H1 (cell line): ENCODE data around the gene ZCCHC3. TPM values are rescaled to one million over a fixed set of nuclear protein-coding genes. Genes with fewer than 3 reads are reported as not detected.

Experiments
- EP300 ChIP-seq, 2 experiments: IDR thresholded peaks; 1 replicate in 1 of 2; 2 replicates in 1 of 2; pipeline ENCODE4 v1.6.1; 2011 to 2012; ENCODE audit warnings: low read depth in 2 of 2, low read length in 2 of 2, mild to moderate bottlenecking in 2 of 2, borderline replicate concordance in 1 of 2, inconsistent platforms in 1 of 2, moderate library complexity in 1 of 2
- JUND ChIP-seq: IDR thresholded peaks from 2 replicates; pipeline ENCODE4 v1.6.1; 2011; ENCODE audit warnings: mild to moderate bottlenecking, improper control_type of control experiment, low read length
- KDM5A ChIP-seq: fragments of 200-600 bp; IDR thresholded peaks from 2 replicates; pipeline ENCODE4 v1.7.1; 2012; ENCODE audit warnings: mild to moderate bottlenecking, low read length, inconsistent platforms, mixed read lengths
- NRF1 ChIP-seq: IDR thresholded peaks from 2 replicates; pipeline ENCODE4 v1.6.1; 2011; ENCODE audit warnings: mild to moderate bottlenecking, low read depth, low read length, improper control_type of control experiment
- PHF8 ChIP-seq: fragments of 200-600 bp; sonication (generic); conservative IDR thresholded peaks from 2 replicates; pipeline ENCODE4 v1.7.1; 2012; ENCODE audit warnings: low read depth, mild to moderate bottlenecking, inconsistent platforms, low read length, moderate library complexity
- RBBP5 ChIP-seq: IDR thresholded peaks from 2 replicates; pipeline ENCODE4 v1.7.1; 2012; ENCODE audit warnings: low read depth, mild to moderate bottlenecking, inconsistent platforms, low read length, moderate library complexity, borderline replicate concordance
- RNF2 ChIP-seq: fragments of 200-900, 300-1000 bp; sonication (generic); IDR thresholded peaks from 2 replicates; pipeline ENCODE4 v1.7.1; 2016; ENCODE audit warnings: borderline replicate concordance, low read depth, mild to moderate bottlenecking, antibody characterized with exemption, low read length; ENCODE audit not compliant: poor library complexity, severe bottlenecking; ENCODE audit errors: missing control alignments
- TAF7 ChIP-seq: optimal IDR thresholded peaks from 2 replicates; pipeline ENCODE3; 2011; ENCODE audit warnings: low read depth, mild to moderate bottlenecking, inconsistent platforms, low read length, moderate library complexity, borderline replicate concordance
- polyA plus RNA-seq, 7 experiments: library from polyadenylated mRNA; depleted of rRNA in 3 of 7; stranded (reverse) in 5 of 7; unstranded in 2 of 7; fragments of >200 nt in 5 of 7; fragments of 200-250 nt in 2 of 7; gene quantifications; 1 replicate in 5 of 7; 2 replicates in 1 of 7; 4 replicates in 1 of 7; pipeline versions ENCODE4 v1.2.1 to v1.2.3, GENCODE V29; 2011 to 2013; ENCODE audit warnings: missing spikeins in 2 of 7, mixed read lengths in 2 of 7
- total RNA-seq: library from RNA; stranded (reverse); fragmentation: NEBNext Ultra II Directional; extraction: Animal tissue kit (Norgen Biotek cat#: 25700); gene quantifications from 2 replicates; pipeline ENCODE4 v1.2.1, GENCODE V29; 2021
- TF ChIP-seq, protein P1 (sequence below): fragments of 300-600 bp; sonication (generic); IDR thresholded peaks from 2 replicates; pipeline ENCODE4 v1.7.1; 2012; ENCODE audit warnings: low read length, moderate library complexity, mild to moderate bottlenecking, inconsistent platforms; ENCODE audit not compliant: insufficient replicate concordance
- TF ChIP-seq, protein P2 (sequence below): IDR thresholded peaks from 2 replicates; pipeline ENCODE4 v1.6.1; 2012; ENCODE audit warnings: inconsistent platforms

Gene ZCCHC3
- total and polyA plus RNA-seq, 2 of the 8 experiments (the other 6 are each of a cell fraction or from before 2014, with no cell fraction given): 33.7 to 52.4 TPM

DNA sequence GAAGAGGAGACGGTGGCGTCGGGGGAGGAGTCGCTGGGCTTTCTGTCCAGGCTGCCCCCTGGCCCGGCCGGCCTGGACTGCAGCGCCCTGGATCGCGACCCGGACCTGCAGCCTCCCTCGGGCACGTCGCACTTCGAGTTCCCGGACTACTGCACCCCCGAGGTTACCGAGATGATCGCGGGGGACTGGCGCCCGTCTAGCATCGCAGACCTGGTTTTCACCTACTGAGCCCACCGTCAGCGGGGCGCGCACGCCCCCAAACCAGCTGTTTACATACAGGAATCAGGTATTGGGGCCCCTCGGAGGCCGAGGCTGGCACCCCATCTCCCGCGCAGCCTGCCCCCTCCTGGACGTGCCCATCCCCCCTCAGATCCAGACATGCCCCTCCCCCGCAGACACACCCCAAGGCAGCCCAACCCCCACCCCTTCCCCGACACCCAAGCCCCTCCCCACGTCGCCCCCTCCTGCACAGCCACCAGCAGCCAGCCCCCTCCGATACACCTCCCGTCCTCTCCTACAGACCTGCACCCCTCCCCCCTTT lies 29.3 kb downstream of the ZCCHC3 start (continued):
- TF ChIP-seq, protein P1, sequence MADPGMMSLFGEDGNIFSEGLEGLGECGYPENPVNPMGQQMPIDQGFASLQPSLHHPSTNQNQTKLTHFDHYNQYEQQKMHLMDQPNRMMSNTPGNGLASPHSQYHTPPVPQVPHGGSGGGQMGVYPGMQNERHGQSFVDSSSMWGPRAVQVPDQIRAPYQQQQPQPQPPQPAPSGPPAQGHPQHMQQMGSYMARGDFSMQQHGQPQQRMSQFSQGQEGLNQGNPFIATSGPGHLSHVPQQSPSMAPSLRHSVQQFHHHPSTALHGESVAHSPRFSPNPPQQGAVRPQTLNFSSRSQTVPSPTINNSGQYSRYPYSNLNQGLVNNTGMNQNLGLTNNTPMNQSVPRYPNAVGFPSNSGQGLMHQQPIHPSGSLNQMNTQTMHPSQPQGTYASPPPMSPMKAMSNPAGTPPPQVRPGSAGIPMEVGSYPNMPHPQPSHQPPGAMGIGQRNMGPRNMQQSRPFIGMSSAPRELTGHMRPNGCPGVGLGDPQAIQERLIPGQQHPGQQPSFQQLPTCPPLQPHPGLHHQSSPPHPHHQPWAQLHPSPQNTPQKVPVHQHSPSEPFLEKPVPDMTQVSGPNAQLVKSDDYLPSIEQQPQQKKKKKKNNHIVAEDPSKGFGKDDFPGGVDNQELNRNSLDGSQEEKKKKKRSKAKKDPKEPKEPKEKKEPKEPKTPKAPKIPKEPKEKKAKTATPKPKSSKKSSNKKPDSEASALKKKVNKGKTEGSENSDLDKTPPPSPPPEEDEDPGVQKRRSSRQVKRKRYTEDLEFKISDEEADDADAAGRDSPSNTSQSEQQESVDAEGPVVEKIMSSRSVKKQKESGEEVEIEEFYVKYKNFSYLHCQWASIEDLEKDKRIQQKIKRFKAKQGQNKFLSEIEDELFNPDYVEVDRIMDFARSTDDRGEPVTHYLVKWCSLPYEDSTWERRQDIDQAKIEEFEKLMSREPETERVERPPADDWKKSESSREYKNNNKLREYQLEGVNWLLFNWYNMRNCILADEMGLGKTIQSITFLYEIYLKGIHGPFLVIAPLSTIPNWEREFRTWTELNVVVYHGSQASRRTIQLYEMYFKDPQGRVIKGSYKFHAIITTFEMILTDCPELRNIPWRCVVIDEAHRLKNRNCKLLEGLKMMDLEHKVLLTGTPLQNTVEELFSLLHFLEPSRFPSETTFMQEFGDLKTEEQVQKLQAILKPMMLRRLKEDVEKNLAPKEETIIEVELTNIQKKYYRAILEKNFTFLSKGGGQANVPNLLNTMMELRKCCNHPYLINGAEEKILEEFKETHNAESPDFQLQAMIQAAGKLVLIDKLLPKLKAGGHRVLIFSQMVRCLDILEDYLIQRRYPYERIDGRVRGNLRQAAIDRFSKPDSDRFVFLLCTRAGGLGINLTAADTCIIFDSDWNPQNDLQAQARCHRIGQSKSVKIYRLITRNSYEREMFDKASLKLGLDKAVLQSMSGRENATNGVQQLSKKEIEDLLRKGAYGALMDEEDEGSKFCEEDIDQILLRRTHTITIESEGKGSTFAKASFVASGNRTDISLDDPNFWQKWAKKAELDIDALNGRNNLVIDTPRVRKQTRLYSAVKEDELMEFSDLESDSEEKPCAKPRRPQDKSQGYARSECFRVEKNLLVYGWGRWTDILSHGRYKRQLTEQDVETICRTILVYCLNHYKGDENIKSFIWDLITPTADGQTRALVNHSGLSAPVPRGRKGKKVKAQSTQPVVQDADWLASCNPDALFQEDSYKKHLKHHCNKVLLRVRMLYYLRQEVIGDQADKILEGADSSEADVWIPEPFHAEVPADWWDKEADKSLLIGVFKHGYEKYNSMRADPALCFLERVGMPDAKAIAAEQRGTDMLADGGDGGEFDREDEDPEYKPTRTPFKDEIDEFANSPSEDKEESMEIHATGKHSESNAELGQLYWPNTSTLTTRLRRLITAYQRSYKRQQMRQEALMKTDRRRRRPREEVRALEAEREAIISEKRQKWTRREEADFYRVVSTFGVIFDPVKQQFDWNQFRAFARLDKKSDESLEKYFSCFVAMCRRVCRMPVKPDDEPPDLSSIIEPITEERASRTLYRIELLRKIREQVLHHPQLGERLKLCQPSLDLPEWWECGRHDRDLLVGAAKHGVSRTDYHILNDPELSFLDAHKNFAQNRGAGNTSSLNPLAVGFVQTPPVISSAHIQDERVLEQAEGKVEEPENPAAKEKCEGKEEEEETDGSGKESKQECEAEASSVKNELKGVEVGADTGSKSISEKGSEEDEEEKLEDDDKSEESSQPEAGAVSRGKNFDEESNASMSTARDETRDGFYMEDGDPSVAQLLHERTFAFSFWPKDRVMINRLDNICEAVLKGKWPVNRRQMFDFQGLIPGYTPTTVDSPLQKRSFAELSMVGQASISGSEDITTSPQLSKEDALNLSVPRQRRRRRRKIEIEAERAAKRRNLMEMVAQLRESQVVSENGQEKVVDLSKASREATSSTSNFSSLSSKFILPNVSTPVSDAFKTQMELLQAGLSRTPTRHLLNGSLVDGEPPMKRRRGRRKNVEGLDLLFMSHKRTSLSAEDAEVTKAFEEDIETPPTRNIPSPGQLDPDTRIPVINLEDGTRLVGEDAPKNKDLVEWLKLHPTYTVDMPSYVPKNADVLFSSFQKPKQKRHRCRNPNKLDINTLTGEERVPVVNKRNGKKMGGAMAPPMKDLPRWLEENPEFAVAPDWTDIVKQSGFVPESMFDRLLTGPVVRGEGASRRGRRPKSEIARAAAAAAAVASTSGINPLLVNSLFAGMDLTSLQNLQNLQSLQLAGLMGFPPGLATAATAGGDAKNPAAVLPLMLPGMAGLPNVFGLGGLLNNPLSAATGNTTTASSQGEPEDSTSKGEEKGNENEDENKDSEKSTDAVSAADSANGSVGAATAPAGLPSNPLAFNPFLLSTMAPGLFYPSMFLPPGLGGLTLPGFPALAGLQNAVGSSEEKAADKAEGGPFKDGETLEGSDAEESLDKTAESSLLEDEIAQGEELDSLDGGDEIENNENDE: no peak
- TF ChIP-seq, protein P2, sequence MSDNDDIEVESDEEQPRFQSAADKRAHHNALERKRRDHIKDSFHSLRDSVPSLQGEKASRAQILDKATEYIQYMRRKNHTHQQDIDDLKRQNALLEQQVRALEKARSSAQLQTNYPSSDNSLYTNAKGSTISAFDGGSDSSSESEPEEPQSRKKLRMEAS: no peak
- no peak for TF ChIP-seq TAF7
- no peak for TF ChIP-seq KDM5A
- TF ChIP-seq JUND: no peak
- TF ChIP-seq EP300 (IDR thresholded peaks at IDR 0.05; ENCODE audit: borderline replicate concordance in 1 of 2, low read depth in 2 of 2, low read length in 2 of 2): no peak
- peak; percentile 36 for TF ChIP-seq PHF8
- TF ChIP-seq RBBP5: 0 out of 2 replicates have a peak, but pooled peaks have one; percentile 70
- no peak for TF ChIP-seq RNF2
- no peak for TF ChIP-seq NRF1
